Left lung (tissue), 10 donors: Measurements from ENCODE around the gene POU5F2. TPM values are rescaled to one million over a fixed set of nuclear protein-coding genes. Genes with fewer than 3 reads are reported as not detected.

Experiments
- ATAC-seq: fragments of 200-7000 bp; cut with Tn5 transposase; one replicate; pipeline ENCODE4 v1.9.1; 2020; ENCODE audit warnings: moderate library complexity
- DNase-seq, 4 donors: peaks; one replicate each; pipeline ENCODE4 v3.0.0-alpha.2; 2013 to 2020
- H3K27ac ChIP-seq, 2 donors: fragments of 200-600 bp; sonication (generic) in 1 of 2; one replicate each; pipeline versions ENCODE4 v1.5.0 to v1.8.0; 2020 to 2021
- H3K27me3 ChIP-seq, 2 donors: fragments of 200-600 bp; sonication (generic) in 1 of 2; one replicate each; pipeline versions ENCODE4 v1.5.0 to v1.8.0; 2020 to 2021
- H3K36me3 ChIP-seq, 2 donors: fragments of 200-600 bp; sonication (generic) in 1 of 2; one replicate each; pipeline versions ENCODE4 v1.5.0 to v1.8.0; 2020 to 2021
- H3K4me1 ChIP-seq, 2 donors: fragments of 200-600 bp; one replicate each; pipeline ENCODE4 v1.8.0; 2021
- H3K4me3 ChIP-seq, 2 donors: fragments of 200-600 bp; sonication (generic) in 1 of 2; one replicate each; pipeline versions ENCODE4 v1.5.0 to v1.8.0; 2020 to 2021; ENCODE audit warnings: mild to moderate bottlenecking in 1 of 2
- H3K9me3 ChIP-seq, 2 donors: fragments of 200-600 bp; sonication (generic) in 1 of 2; one replicate each; pipeline versions ENCODE4 v1.5.0 to v1.8.0; 2020 to 2021
- intact Hi-C, 2 donors: fragments of 100-400 bp; cut with DNase I; formaldehyde crosslinking; loops; one replicate each; pipeline versions ENCODE4 v1.11.2 to v1.14.2; 2022
- polyA plus RNA-seq, 6 donors: library from polyadenylated mRNA; unstranded; fragments of 120-200 nt; gene quantifications; one replicate each; pipeline ENCODE4 v1.2.1, GENCODE V29; 2013; ENCODE audit not compliant: insufficient read length in 6 of 6
- total RNA-seq, 2 donors: library from RNA; stranded (reverse); fragmentation: NEBNext Ultra II Directional; extraction: Animal tissue kit (Norgen Biotek cat#: 25700); gene quantifications; one replicate each; pipeline ENCODE4 v1.2.1, GENCODE V29; 2021
- TF ChIP-seq, protein P1 (sequence below), 2 donors: fragments of 200-600 bp; sonication (generic) in 1 of 2; IDR thresholded peaks; one replicate each; pipeline versions ENCODE4 v1.5.0 to v1.8.0; 2021; ENCODE audit warnings: antibody characterized with exemption in 2 of 2
- donor health status: DM: no; HTN: yes; CAD: no.
- donor health status: DM: no; HTN: no; CAD: no.

POU5F2 gene
- total and polyA plus RNA-seq, 8 donors, result 0.04 to 2.3 (median 0.08) TPM

DNA sequence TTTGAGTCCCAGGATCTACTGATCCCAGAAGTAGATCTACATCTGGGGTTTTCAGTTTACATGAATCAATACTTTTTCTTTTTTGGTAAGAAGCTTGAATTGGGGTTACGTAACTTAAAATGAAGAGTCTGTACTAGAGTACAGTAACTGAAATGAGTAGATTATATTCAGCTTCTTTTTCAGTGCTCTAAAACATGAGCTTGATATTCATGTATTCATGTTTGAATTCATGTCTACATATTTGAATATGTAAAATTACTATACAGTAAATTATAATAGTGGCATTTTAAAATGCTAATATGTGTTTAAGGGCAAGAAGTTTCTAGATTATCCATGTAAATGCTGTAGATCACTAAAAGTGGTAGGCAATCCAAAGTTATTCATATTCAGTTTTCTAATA lies 14.8 kb downstream of the POU5F2 start:
- intact Hi-C loops, result no loop called here
- Histone ChIP-seq H3K4me1 (no peaks in the 10 kb centered on the region), H3K4me3 (no peak overlapping the region), H3K9me3 (no peaks in the 10 kb centered on the region), H3K27me3 (no peaks in the 10 kb centered on the region), H3K36me3 (no peaks in the 10 kb centered on the region), H3K27ac (no peak overlapping the region)
- DNase-seq, result no peak
- TF ChIP-seq, protein P1, sequence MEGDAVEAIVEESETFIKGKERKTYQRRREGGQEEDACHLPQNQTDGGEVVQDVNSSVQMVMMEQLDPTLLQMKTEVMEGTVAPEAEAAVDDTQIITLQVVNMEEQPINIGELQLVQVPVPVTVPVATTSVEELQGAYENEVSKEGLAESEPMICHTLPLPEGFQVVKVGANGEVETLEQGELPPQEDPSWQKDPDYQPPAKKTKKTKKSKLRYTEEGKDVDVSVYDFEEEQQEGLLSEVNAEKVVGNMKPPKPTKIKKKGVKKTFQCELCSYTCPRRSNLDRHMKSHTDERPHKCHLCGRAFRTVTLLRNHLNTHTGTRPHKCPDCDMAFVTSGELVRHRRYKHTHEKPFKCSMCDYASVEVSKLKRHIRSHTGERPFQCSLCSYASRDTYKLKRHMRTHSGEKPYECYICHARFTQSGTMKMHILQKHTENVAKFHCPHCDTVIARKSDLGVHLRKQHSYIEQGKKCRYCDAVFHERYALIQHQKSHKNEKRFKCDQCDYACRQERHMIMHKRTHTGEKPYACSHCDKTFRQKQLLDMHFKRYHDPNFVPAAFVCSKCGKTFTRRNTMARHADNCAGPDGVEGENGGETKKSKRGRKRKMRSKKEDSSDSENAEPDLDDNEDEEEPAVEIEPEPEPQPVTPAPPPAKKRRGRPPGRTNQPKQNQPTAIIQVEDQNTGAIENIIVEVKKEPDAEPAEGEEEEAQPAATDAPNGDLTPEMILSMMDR (IDR thresholded peaks at IDR 0.05), result no peak
- ATAC-seq, result no peak

DNA sequence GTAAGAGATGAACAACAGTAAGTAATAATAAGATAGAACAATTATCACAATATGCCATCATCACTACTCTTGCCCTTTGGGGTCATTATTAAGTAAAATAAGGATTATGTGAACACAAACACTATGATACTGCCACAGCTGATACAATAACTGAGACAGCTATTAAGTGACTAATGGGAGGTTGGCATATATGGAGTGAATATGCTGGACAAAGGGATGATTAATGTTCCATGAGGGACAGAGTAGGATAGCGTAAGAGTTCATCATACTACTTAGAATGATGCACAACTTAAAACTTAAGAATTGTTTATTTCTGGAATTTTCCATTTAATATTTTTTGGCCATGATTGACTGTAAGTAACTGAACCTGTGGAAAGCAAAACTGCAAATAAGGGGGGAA lies 16.6 kb downstream of the POU5F2 start:
- Histone ChIP-seq H3K36me3 (no peaks in the 10 kb centered on the region), H3K27ac (no peak overlapping the region), H3K4me3 (no peak overlapping the region), H3K9me3 (no peaks in the 10 kb centered on the region), H3K27me3 (no peaks in the 10 kb centered on the region), H3K4me1 (no peaks in the 10 kb centered on the region)
- TF ChIP-seq, protein P1 (IDR thresholded peaks at IDR 0.05), result no peak
- intact Hi-C loops, result no loop called here
- DNase-seq (no peak), ATAC-seq (no peak)

DNA sequence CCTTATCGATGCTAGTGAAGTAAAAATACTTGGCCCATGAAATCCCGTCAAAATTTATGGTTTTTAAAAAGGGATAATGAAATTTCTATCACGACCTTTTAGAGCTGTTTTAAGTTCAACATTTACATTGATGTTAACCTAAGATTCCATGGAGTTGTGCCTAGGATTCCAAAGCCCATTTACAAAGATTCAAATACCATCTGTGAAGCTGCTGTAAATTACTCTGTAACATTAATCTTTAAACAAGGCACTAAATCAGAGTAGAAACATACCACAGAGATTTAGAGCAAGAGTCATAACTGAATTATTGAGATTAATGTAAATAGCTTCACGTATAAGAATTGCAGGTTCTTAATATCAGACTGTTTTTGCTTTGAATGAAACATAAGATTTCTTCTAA lies 17.7 kb downstream of the POU5F2 start:
- Histone ChIP-seq H3K9me3 (no peaks in the 10 kb centered on the region), H3K4me3 (no peak overlapping the region), H3K36me3 (no peaks in the 10 kb centered on the region), H3K27me3 (no peaks in the 10 kb centered on the region), H3K27ac (no peak overlapping the region), H3K4me1 (no peaks in the 10 kb centered on the region)
- TF ChIP-seq, protein P1 (IDR thresholded peaks at IDR 0.05), result no peak
- ATAC-seq, result no peak
- no peak for DNase-seq
- intact Hi-C loops, result no loop called here

DNA sequence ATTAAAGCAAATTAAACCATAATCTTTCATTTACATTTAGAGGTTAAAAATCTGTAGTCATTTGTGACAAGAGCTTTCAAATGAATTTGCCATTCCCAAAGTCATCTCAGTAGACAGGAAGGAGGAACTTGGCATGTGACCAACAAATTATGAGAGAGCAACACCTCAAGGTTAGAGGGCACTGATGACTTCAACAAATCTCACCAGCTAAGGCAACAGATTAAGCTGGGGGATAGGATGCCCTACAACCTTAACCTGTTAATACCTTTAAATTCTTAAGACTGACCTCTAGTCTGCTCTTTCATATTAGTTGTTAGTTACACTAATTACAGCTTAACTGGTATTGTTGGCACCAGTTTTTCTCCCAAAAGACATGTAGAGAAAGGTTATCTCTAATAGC lies 18.4 kb downstream of the POU5F2 start:
- no peak overlapping the region for H3K4me3 ChIP-seq
- H3K27me3 ChIP-seq, result no peaks in the 10 kb centered on the region
- H3K9me3 ChIP-seq, result no peaks in the 10 kb centered on the region
- TF ChIP-seq, protein P1 (IDR thresholded peaks at IDR 0.05), result no peak
- H3K27ac ChIP-seq, result no peak overlapping the region
- ATAC-seq, result no peak
- H3K4me1 ChIP-seq, result no peaks in the 10 kb centered on the region
- intact Hi-C loops, result no loop called here
- no peaks in the 10 kb centered on the region for H3K36me3 ChIP-seq
- peak in 2 of 4 donors; percentile 43 to 51 for DNase-seq

DNA sequence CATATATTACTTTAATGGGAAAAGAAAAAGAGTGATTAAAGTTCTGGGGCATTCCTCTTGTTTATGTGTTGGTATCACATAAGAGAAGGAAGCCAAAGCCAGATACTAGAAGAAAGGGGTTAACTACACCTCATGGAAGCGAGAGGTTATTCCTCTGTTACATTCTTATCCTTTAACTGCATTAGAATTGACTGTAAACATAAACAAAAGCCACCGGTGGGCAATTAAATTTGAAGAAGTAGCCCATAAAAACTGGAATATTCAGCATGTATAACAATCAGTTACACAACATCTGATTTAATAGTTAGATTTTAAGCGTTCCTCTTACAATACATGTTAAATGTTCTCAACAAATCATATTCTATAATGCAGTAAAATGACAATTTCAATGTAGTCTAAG lies 18.8 kb downstream of the POU5F2 start:
- no peaks in the 10 kb centered on the region for H3K27me3 ChIP-seq
- ATAC-seq (no peak), DNase-seq (no peak)
- H3K36me3 ChIP-seq, result no peaks in the 10 kb centered on the region
- TF ChIP-seq, protein P1 (IDR thresholded peaks at IDR 0.05), result no peak
- H3K27ac ChIP-seq, result no peak overlapping the region
- intact Hi-C loops, result no loop called here
- peaks cover 0 to under 1% of the 10 kb centered on the region in 2 donors for H3K4me1 ChIP-seq
- no peak overlapping the region for H3K4me3 ChIP-seq
- no peaks in the 10 kb centered on the region for H3K9me3 ChIP-seq
